ENCODE measurements around the gene EBF3. TPM values are rescaled to one million over a fixed set of nuclear protein-coding genes. Genes with fewer than 3 reads are reported as not detected.

EBF3 gene
- total RNA-seq, 1 donor from 2014 or later, result 0.15 TPM

GRCh38 chr10:129816656-129817045, 147.4 kb downstream of the EBF3 start:
- no peak for DNase-seq (ENCODE audit: low spot score)
- Mint-ChIP-seq H3K9me3 (peaks cover 11% of the 10 kb centered on the region), H3K27ac (no peak overlapping the region), H3K36me3 (no peaks in the 10 kb centered on the region), H3K4me3 (no peak overlapping the region), H3K27me3 (ENCODE audit: insufficient read depth, low read depth) (peaks cover 5% of the 10 kb centered on the region), H3K4me1 (peaks cover 9% of the 10 kb centered on the region)
- H4K20me1 ChIP-seq (ENCODE audit: low read depth), result no peaks in the 10 kb centered on the region
- no peak overlapping the region for H3K4me3 ChIP-seq
- H3K36me3 ChIP-seq, result no peaks in the 10 kb centered on the region
- no peak overlapping the region for H3K9ac ChIP-seq
- H3F3A ChIP-seq (ENCODE audit: low read depth), result no peaks in the 10 kb centered on the region
- no peak overlapping the region for H3K27ac ChIP-seq
- H2AFZ ChIP-seq (replicated peaks), result no peak overlapping the region
- H3K4me2 ChIP-seq, result no peak overlapping the region
- no peaks in the 10 kb centered on the region for H3K27me3 ChIP-seq
- peaks cover 3% of the 10 kb centered on the region for H3K4me1 ChIP-seq
- TF ChIP-seq EZH2phosphoT487 (IDR thresholded peaks at IDR 0.05) (no peak), EZH2 (IDR thresholded peaks at IDR 0.05) (no peak)
- TF ChIP-seq, protein P1, sequence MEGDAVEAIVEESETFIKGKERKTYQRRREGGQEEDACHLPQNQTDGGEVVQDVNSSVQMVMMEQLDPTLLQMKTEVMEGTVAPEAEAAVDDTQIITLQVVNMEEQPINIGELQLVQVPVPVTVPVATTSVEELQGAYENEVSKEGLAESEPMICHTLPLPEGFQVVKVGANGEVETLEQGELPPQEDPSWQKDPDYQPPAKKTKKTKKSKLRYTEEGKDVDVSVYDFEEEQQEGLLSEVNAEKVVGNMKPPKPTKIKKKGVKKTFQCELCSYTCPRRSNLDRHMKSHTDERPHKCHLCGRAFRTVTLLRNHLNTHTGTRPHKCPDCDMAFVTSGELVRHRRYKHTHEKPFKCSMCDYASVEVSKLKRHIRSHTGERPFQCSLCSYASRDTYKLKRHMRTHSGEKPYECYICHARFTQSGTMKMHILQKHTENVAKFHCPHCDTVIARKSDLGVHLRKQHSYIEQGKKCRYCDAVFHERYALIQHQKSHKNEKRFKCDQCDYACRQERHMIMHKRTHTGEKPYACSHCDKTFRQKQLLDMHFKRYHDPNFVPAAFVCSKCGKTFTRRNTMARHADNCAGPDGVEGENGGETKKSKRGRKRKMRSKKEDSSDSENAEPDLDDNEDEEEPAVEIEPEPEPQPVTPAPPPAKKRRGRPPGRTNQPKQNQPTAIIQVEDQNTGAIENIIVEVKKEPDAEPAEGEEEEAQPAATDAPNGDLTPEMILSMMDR (IDR thresholded peaks at IDR 0.05), result no peak
- no peaks in the 10 kb centered on the region for H3K79me2 ChIP-seq (ENCODE audit: low read depth)
- H3K9me3 ChIP-seq (ENCODE audit: low read depth), result no peaks in the 10 kb centered on the region

- no peaks in the 10 kb centered on the region for H3K36me3 ChIP-seq
- no peaks in the 10 kb centered on the region for H3K79me2 ChIP-seq (ENCODE audit: low read depth)
- no peaks in the 10 kb centered on the region for H4K20me1 ChIP-seq (ENCODE audit: low read depth)
- Mint-ChIP-seq H3K4me3 (no peak overlapping the region), H3K9me3 (peaks cover 11% of the 10 kb centered on the region), H3K27ac (no peak overlapping the region), H3K4me1 (peaks cover 14% of the 10 kb centered on the region), H3K27me3 (ENCODE audit: insufficient read depth, low read depth) (peaks cover 5% of the 10 kb centered on the region), H3K36me3 (no peaks in the 10 kb centered on the region)
- H3K9ac ChIP-seq, result no peak overlapping the region
- peaks cover 3% of the 10 kb centered on the region for H3K4me1 ChIP-seq
- DNase-seq (ENCODE audit: low spot score), result no peak
- no peak overlapping the region for H2AFZ ChIP-seq (replicated peaks)
- H3K4me3 ChIP-seq, result no peak overlapping the region
- no peaks in the 10 kb centered on the region for H3F3A ChIP-seq (ENCODE audit: low read depth)
- H3K27me3 ChIP-seq, result no peaks in the 10 kb centered on the region
- no peak overlapping the region for H3K4me2 ChIP-seq
- H3K27ac ChIP-seq, result no peak overlapping the region
- no peak for TF ChIP-seq EZH2phosphoT487 (IDR thresholded peaks at IDR 0.05)
- no peak for TF ChIP-seq EZH2 (IDR thresholded peaks at IDR 0.05)
- TF ChIP-seq, protein P1 (IDR thresholded peaks at IDR 0.05), result no peak
- H3K9me3 ChIP-seq (ENCODE audit: low read depth), result no peaks in the 10 kb centered on the region
Observed at GRCh38 chr10:129815898-129816655, 148.0 kb downstream of the EBF3 start.

GRCh38 chr10:129814681-129815646, 149.1 kb downstream of the EBF3 start:
- no peak overlapping the region for H3K4me3 Mint-ChIP-seq
- no peak overlapping the region for H3K27ac Mint-ChIP-seq
- Histone ChIP-seq H2AFZ (replicated peaks) (no peak overlapping the region), H3K36me3 (no peaks in the 10 kb centered on the region), H4K20me1 (ENCODE audit: low read depth) (no peaks in the 10 kb centered on the region), H3K79me2 (ENCODE audit: low read depth) (no peaks in the 10 kb centered on the region), H3K27me3 (no peaks in the 10 kb centered on the region), H3K9ac (no peak overlapping the region), H3K4me1 (peaks cover 3% of the 10 kb centered on the region), H3F3A (ENCODE audit: low read depth) (no peaks in the 10 kb centered on the region), H3K9me3 (ENCODE audit: low read depth) (no peaks in the 10 kb centered on the region), H3K4me3 (no peak overlapping the region), H3K27ac (no peak overlapping the region), H3K4me2 (no peak overlapping the region)
- H3K36me3 Mint-ChIP-seq, result no peaks in the 10 kb centered on the region
- TF ChIP-seq EZH2phosphoT487 (IDR thresholded peaks at IDR 0.05) (no peak), EZH2 (IDR thresholded peaks at IDR 0.05) (no peak)
- TF ChIP-seq, protein P1 (IDR thresholded peaks at IDR 0.05), result no peak
- DNase-seq (ENCODE audit: low spot score), result no peak
- peaks cover 11% of the 10 kb centered on the region for H3K9me3 Mint-ChIP-seq
- peaks cover 3% of the 10 kb centered on the region for H3K27me3 Mint-ChIP-seq (ENCODE audit: insufficient read depth, low read depth)
- peaks cover 14% of the 10 kb centered on the region for H3K4me1 Mint-ChIP-seq
